ENCODE data around the gene SOX6. TPM values are rescaled to one million over a fixed set of nuclear protein-coding genes. Genes with fewer than 3 reads are reported as not detected.

SOX6 gene
- total RNA-seq, 2 experiments from 2014 or later: 0.13 TPM; not detected in 1

DNA sequence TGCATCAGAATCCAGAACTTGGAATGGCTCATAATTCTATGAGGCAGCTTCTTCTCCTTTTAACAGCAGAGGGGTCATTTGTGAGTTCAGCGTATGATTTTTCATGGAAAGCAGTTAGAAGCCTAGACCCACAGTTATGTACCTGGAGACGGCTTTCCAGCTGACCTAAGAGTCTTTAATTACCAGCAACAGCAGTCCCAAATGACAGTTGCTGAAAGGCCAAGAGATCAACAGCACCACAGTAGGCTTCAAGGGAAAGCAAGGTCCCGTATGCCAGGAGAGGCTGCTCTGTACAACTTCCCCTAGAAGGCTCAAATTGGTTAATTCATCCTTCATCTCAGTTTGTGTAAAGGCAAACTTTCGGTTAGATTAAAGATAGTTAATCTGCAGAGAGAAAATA, 363.0 kb downstream of the SOX6 start:
- H3K9me2 ChIP-seq (ENCODE audit: insufficient read depth, low read length): no peaks in the 10 kb centered on the region
- no peaks in the 10 kb centered on the region for H3K36me3 ChIP-seq (ENCODE audit: insufficient read depth, low read length)
- intact Hi-C loops (cut with micrococcal nuclease; ENCODE audit: unreplicated experiment): no loop called here
- TF ChIP-seq, protein P1, sequence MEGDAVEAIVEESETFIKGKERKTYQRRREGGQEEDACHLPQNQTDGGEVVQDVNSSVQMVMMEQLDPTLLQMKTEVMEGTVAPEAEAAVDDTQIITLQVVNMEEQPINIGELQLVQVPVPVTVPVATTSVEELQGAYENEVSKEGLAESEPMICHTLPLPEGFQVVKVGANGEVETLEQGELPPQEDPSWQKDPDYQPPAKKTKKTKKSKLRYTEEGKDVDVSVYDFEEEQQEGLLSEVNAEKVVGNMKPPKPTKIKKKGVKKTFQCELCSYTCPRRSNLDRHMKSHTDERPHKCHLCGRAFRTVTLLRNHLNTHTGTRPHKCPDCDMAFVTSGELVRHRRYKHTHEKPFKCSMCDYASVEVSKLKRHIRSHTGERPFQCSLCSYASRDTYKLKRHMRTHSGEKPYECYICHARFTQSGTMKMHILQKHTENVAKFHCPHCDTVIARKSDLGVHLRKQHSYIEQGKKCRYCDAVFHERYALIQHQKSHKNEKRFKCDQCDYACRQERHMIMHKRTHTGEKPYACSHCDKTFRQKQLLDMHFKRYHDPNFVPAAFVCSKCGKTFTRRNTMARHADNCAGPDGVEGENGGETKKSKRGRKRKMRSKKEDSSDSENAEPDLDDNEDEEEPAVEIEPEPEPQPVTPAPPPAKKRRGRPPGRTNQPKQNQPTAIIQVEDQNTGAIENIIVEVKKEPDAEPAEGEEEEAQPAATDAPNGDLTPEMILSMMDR (conservative IDR thresholded peaks at IDR 0.05; ENCODE audit: low read length): no peak
- no peak for TF ChIP-seq EZH2phosphoT487 (IDR thresholded peaks at IDR 0.05; ENCODE audit: borderline replicate concordance, low read depth, low read length)
- no peak overlapping the region for H3K4me2 ChIP-seq (ENCODE audit: low read length)
- ChIA-PET POLR2A (no interaction called here), CTCF (ENCODE audit: unreplicated experiment) (no interaction called here)
- H3K4me3 ChIP-seq (ENCODE audit: low read depth, low read length, poor library complexity, severe bottlenecking): no peak overlapping the region
- H4K20me1 ChIP-seq (ENCODE audit: insufficient read depth, low read length): no peaks in the 10 kb centered on the region
- no peaks in the 10 kb centered on the region for H3K9me3 ChIP-seq (ENCODE audit: low read length)
- no peak overlapping the region for H2AFZ ChIP-seq (ENCODE audit: low read length)
- H3K4me1 ChIP-seq (ENCODE audit: insufficient read depth, low read length, poor library complexity, severe bottlenecking): no peaks in the 10 kb centered on the region
- BruUV-seq (replicated peaks): no TSS peak
- H3K79me2 ChIP-seq (ENCODE audit: insufficient read depth, low read depth, low read length): no peaks in the 10 kb centered on the region
- H3K27ac ChIP-seq (ENCODE audit: low read depth, low read length, poor library complexity, severe bottlenecking): no peak overlapping the region
- no peak for DNase-seq (ENCODE audit: low spot score)

DNA sequence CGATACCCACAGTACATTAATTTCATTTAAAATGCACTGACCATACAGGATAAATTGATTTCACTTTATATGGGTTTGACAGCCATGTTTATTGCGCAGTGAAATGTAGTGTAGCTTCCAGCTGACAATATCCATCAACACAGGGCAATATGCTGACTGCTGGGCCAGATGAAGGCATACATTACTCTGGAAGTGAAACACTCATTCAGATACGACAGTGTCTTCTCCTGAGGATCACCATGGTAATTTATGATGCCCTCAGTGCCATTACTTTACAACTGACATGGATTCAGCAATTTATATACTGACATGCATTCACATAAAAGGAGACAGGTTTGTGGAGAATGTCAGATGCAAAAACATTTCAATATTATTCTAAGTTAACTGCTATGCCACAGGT, 365.1 kb downstream of the SOX6 start:
- no peak for DNase-seq (ENCODE audit: low spot score)
- Histone ChIP-seq H3K79me2 (ENCODE audit: insufficient read depth, low read depth, low read length) (no peaks in the 10 kb centered on the region), H3K27ac (ENCODE audit: low read depth, low read length, poor library complexity, severe bottlenecking) (no peak overlapping the region), H3K36me3 (ENCODE audit: insufficient read depth, low read length) (no peaks in the 10 kb centered on the region), H4K20me1 (ENCODE audit: insufficient read depth, low read length) (no peaks in the 10 kb centered on the region), H2AFZ (ENCODE audit: low read length) (no peak overlapping the region), H3K9me3 (ENCODE audit: low read length) (no peaks in the 10 kb centered on the region), H3K4me1 (ENCODE audit: insufficient read depth, low read length, poor library complexity, severe bottlenecking) (no peaks in the 10 kb centered on the region), H3K4me2 (ENCODE audit: low read length) (no peak overlapping the region), H3K4me3 (ENCODE audit: low read depth, low read length, poor library complexity, severe bottlenecking) (no peak overlapping the region), H3K9me2 (ENCODE audit: insufficient read depth, low read length) (no peaks in the 10 kb centered on the region)
- TF ChIP-seq, protein P1 (conservative IDR thresholded peaks at IDR 0.05; ENCODE audit: low read length): no peak
- TF ChIP-seq EZH2phosphoT487 (IDR thresholded peaks at IDR 0.05; ENCODE audit: borderline replicate concordance, low read depth, low read length): no peak
- no TSS peak for BruUV-seq (replicated peaks)
- ChIA-PET POLR2A (no interaction called here), CTCF (ENCODE audit: unreplicated experiment) (no interaction called here)
- intact Hi-C loops (cut with micrococcal nuclease; ENCODE audit: unreplicated experiment): no loop called here

DNA sequence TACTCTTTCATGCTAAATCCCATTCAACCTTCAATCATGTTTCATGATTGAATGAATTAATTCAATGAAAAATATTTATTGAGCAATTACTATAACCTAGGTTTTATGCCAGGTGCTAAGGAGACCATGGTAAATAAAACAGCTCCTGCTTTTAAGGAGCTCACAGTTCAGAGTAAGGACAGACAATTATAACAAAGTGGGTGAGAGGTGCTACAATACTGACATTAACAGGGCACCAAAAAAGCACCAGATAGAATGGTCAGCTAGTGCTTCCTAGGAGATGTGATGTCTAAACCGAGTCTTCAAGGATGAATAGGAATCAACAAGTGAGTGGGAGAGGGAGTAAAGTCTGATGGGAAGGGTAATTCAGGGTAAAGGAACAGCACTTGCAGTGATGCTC, 366.7 kb downstream of the SOX6 start:
- Histone ChIP-seq H3K27ac (ENCODE audit: low read depth, low read length, poor library complexity, severe bottlenecking) (no peak overlapping the region), H3K79me2 (ENCODE audit: insufficient read depth, low read depth, low read length) (no peaks in the 10 kb centered on the region), H3K4me2 (ENCODE audit: low read length) (no peak overlapping the region), H3K4me3 (ENCODE audit: low read depth, low read length, poor library complexity, severe bottlenecking) (no peak overlapping the region), H3K9me3 (ENCODE audit: low read length) (no peaks in the 10 kb centered on the region), H3K9me2 (ENCODE audit: insufficient read depth, low read length) (no peaks in the 10 kb centered on the region), H3K36me3 (ENCODE audit: insufficient read depth, low read length) (no peaks in the 10 kb centered on the region), H4K20me1 (ENCODE audit: insufficient read depth, low read length) (no peaks in the 10 kb centered on the region), H3K4me1 (ENCODE audit: insufficient read depth, low read length, poor library complexity, severe bottlenecking) (no peaks in the 10 kb centered on the region), H2AFZ (ENCODE audit: low read length) (no peak overlapping the region)
- BruUV-seq (replicated peaks): no TSS peak
- TF ChIP-seq, protein P1 (conservative IDR thresholded peaks at IDR 0.05; ENCODE audit: low read length): no peak
- TF ChIP-seq EZH2phosphoT487 (IDR thresholded peaks at IDR 0.05; ENCODE audit: borderline replicate concordance, low read depth, low read length): no peak
- DNase-seq (ENCODE audit: low spot score): no peak
- POLR2A ChIA-PET: no interaction called here
- intact Hi-C loops (cut with micrococcal nuclease; ENCODE audit: unreplicated experiment): no loop called here
- CTCF ChIA-PET (ENCODE audit: unreplicated experiment): no interaction called here

Measured in OCI-LY7 (cell line).